NCI-H524 (cell line): ENCODE measurements around the gene HP.
"Not testable (repeated sequence)": the region's sequence is repeated elsewhere in the genome, so short reads cannot be mapped to it uniquely, and the experiment has no call there.

Experiments used
- DNase-seq, 2 experiments: peaks; one replicate each; lab custom pipeline; 2025; lab: John Stamatoyannopoulos, UW

The HP gene, protein sequence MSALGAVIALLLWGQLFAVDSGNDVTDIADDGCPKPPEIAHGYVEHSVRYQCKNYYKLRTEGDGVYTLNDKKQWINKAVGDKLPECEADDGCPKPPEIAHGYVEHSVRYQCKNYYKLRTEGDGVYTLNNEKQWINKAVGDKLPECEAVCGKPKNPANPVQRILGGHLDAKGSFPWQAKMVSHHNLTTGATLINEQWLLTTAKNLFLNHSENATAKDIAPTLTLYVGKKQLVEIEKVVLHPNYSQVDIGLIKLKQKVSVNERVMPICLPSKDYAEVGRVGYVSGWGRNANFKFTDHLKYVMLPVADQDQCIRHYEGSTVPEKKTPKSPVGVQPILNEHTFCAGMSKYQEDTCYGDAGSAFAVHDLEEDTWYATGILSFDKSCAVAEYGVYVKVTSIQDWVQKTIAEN

GRCh38 chr16:72054254-72054847, at the start of gene HP:
Gene HP (plus strand): TSS chr16:72054505. CDS start chr16:72054653, 148 bp downstream.
- not testable (repeated sequence) for DNase-seq

- not testable (repeated sequence) for DNase-seq
Observed at GRCh38 chr16:72008065-72008423, 46.3 kb upstream of the HP start.

DNA sequence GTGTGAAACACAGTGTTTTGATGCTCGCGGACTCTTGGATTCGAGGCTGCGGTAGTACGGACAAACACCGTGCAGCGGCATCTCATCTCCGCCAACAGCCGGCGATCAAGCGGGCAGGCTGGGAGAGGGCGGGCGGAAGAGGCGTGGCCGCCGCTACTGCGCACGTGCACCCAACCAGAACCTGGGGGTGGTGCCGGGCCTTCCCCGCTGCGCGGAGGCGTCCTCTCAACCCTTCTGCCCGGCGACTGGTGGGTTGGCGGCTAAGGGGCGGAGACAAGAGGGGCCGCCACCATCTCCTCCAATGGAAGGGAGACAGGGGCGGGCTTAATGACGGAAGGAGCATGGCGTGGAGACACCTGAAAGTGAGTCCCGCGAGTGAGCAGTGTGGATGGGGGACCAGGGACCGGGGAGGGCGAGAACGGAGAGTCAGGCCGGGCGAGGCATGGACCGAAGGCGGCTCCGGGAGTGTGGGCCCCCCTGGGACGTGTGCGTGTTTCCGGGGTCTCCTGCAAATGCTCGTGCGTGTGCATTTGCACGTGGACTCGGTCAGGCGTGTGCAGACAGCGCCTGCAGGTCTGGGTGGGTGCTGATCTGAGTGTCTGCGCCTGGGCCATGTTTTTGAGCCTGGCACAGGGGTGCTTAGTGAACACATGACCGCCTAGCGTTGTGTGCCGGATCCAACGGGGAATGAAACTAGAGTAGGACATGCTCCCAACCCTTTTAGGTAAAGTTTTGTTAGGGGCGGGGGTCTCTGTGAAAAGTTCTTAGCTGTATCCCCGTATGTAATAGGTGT, 45.7 kb upstream of the HP start, which contains the start of gene DHODH:
TSS of gene DHODH (plus strand) at position 321 of the 793 bp plus-strand sequence. CDS start at position 342, 21 bp downstream.
- peak; percentile 98 to 99 for DNase-seq

- DNase-seq = no peak
Observed at GRCh38 chr16:72009779-72010178, 44.5 kb upstream of the HP start.

DNA sequence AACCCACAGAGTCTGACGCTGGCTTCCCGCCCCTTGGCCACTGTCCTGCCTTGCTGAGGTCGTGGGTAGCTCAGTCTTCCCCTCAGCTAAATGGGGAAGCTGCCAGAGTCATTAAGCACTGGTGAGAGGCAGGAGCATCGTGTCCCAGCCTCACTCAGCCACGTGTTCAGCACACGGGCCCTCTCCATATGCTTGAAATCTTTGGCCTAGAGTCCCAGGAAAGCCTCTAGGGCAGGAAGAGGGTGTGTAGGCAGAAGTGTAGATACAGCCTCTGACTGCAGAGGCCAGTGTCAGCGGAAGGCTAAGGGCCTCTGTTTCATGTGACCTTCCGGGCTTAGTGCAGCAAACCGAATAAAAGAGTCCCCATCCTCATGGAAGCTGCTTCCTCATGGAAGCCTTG, 41.7 kb upstream of the HP start:
- no peak for DNase-seq

- DNase-seq = no peak
Observed at GRCh38 chr16:72013389-72013788, 40.9 kb upstream of the HP start.

GRCh38 chr16:72013888-72014581, 40.3 kb upstream of the HP start:
- DNase-seq = no peak

- DNase-seq = no peak
Observed at GRCh38 chr16:72014675-72015074, 39.6 kb upstream of the HP start.

- DNase-seq = no peak
Observed at GRCh38 chr16:72015124-72015523, 39.2 kb upstream of the HP start.

DNA sequence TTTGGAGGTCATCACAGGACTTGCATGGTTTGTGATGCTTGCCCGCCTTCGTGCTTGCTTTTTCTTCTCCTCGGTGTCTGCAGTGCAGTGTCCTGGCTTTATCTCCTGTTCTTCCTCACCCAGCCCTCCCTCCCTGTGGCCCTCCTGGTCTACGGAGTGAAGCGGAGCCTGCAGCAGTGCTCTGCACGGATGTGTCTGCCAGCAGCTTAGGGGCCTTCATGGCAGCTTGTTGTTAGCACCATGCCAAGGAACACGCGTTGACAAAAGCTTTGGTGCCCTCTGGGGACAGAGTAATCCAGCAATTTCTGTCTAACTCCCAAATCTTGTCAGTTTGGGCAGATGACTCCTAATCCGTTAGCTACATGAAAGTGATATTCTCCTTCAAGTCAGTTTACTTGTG, 35.8 kb upstream of the HP start:
- no peak for DNase-seq

GRCh38 chr16:72021043-72021442, 33.3 kb upstream of the HP start:
- DNase-seq = no peak

GRCh38 chr16:72022127-72022526, 32.2 kb upstream of the HP start:
- DNase-seq = no peak

- DNase-seq = no peak
Observed at GRCh38 chr16:72023962-72024361, 30.3 kb upstream of the HP start.

GRCh38 chr16:72024862-72025382, 29.4 kb upstream of the HP start:
- no peak for DNase-seq

DNA sequence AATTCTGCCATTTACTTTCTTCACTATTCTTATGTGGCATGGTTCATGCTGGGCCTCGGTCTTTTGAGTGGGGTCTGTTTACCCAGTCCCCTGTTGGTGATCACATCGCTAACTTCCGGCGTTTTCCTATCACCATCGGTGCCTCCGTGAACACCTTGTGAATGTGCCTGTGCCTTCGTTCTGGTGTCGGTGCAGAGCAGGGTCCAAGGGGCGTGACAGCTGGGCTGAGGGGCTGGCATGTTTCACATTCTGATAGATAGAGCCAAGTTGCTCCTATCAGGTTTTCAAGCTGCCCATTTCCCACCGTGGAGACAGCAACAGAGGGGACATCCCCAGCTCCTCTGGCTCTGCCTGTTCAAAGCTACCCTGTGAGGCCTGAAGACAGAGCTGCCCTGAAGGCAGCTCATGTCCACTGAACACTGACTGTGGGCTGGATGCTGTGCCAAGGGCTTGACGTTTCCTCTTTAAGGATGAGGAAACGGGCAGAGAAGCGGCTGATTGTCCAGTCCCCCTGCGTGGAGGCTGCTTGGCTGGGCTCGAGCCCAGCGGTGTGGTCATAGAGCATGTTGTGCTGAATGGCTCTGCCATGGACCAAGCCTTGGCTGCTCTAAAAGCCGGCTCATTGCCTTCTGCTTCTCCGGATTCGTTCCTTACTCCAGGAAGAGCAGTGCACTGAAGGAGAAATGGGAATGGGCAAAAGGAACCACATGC, 28.7 kb upstream of the HP start:
- no peak for DNase-seq

DNA sequence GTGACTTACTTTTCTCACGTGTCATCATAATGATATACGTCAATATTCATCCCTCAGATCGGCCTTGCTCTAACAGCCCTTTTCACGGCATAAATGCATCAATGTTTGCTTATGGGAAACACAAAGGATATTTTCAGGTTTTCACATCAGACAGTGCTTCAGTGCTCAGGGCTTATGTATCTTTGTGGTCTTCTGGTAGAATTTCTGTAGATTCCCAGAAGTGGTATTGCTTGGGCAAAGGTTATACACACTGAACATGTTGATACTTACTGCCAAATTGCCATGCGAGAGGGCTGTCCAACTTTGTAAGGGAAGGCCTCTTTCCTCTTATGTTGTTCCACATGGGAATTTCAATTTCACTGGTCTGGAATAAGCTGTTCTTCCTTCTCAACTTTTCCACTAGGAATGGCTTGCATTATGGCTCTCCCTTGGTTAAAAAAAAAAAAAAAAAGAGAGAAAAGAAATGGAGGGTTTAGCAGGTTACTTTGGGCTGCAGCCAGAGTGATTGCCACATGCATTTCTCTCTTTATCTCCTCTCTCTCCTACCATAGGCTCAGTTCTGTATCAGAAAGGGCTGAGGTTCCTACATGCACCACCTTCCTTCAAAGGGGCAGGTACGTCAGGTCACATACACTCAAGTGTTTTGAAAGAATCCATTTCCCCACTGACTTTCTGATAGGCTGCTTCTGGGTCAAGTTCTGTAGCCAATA, 26.5 kb upstream of the HP start:
- DNase-seq = no peak

DNA sequence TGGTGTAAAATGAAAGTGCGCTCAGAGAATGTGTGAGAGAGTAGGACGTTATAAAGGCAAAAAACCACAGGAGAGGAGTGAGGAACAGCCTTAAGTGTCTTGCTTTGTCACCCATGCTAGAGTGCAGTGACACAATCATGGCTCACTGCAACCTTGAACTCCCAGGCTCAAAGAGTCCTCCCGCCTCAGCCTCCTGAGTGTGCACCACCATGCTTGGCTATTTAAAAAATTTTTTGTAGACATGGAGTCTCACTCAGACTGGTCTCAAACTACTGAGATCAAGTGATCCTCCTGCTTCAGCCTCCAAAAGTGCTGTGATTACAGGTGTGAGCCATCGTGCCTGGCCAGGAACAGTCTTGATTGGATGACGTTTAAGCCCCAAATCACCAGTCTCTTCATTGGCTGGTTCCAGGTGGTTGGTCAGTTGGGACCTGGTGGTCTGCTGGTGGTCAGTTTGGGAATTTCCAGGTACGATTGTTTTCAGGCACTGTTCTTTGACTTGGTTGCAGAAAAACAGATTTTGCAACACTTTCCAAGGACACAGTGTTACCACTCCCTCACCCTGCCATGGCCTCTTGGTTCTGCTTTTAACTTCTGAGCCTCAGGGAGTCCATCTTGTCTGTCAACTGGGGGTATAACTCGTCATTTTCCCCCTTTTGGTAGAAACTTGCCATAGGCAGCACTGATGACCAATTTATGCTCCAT, 24.6 kb upstream of the HP start:
- no peak for DNase-seq

DNA sequence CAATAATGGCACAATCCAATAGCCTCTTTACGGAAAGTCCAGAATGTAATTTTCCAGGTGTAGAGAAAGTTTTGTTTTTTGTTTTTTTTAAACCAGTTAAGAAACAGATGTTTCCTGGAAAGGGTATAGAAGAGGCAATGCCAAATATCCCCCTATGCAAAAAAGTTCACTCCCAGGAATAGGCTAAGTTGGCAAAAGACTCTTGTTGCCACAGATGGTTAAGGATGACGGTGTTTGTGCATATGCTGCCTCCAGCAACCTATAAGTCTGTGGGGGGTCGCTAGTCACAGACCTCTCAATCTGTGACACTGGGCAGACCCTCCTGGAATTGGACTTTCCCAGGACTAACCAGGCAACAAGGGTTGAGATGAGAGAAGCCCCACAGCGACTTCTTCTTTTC, 20.9 kb upstream of the HP start:
- DNase-seq = no peak

DNA sequence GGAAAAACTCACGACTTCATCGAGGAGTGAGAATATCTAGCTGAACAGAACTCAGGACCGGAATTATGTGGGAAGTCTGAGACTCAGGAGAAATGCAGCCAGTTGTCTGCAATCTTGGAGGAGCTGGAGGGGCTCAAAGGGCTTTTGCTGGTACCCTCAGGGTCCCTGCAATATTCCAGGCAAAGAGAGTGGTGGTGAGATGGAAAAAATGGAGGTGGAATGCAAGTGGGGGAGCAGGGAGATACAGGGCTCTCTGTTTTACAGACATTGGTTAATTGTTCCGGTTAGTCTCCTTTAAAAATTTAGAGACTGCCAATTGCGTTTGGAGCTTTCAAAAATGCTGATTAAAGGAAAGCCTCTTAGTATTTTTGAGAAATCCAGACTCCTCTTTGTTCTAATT, 18.2 kb upstream of the HP start:
- no peak for DNase-seq

GRCh38 chr16:72042157-72042660, 12.1 kb upstream of the HP start:
- DNase-seq = peak; percentile 28 to 65
